ENCODE measurements around the gene PCSK4. TPM values are rescaled to one million over a fixed set of nuclear protein-coding genes. Genes with fewer than 3 reads are reported as not detected.

Gene PCSK4
- total and polyA plus RNA-seq, 2 of the 13 experiments (the other 11 are each of a cell fraction or from before 2014, with no cell fraction given), result 2.0 to 2.7 TPM

DNA sequence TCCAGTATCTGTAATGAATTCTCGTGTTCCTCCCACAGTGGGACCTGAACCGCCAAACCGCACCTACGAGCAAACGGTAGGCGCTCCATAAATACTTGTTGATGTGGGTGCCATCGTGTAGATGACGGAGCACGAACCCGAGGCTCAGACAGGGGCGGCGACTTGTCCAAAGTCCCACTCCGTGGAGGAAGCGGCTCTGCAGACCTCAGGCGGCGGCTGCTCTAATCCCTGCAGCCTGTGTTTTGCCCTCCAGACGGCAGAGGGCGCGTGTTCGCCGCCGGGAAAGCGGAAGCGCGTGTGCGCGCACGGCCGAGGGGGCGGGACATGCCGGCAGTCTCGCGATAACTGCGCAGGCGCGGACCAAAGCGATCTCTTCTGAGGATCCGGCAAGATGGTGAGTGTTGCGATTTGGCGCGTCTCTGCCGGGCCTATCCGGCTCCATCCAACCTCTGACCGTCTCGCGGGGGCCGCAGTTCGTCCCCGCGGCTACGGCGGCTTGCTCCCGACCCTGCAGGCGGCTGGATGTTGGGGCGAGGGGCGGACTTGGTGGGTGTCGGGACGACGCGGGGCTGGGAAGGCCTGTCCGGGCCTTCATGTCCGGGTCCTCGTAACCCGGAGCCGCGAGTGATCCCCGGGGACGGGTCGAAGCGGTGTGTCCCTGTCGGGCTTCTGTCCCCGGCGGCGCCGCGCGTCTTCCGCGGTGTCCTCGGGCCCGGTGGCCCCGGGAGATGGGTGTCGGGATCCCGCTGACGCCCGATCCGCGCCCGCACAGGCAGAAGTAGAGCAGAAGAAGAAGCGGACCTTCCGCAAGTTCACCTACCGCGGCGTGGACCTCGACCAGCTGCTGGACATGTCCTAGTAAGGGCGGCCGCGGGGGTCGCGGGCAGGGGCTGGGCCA lies 51.9 kb downstream of the PCSK4 start, which contains the start of gene RPS15 (continued):
- TF ChIP-seq FOXJ3 (CRISPR knock-in tag; IDR thresholded peaks at IDR 0.05; ENCODE audit: borderline replicate concordance) (peak; percentile 73; the same call in 1 of the 2 replicates), RBM22 (optimal IDR thresholded peaks at IDR 0.05; ENCODE audit: low read length) (peak; percentile 86), TEAD2 (CRISPR knock-in tag; IDR thresholded peaks at IDR 0.05) (peak; percentile 71; the same call in 1 of the 2 replicates), MAFF (IDR thresholded peaks at IDR 0.05; ENCODE audit: low read depth, low read length) (no peak), ZKSCAN5 (CRISPR knock-in tag; IDR thresholded peaks at IDR 0.05) (peak; percentile 78; the same call in 1 of the 2 replicates), SPEN (CRISPR knock-in tag; IDR thresholded peaks at IDR 0.05; ENCODE audit: low read depth) (peak; percentile 100), ZIK1 (CRISPR knock-in tag; IDR thresholded peaks at IDR 0.05; ENCODE audit: borderline replicate concordance, low read depth) (peak; percentile 90), HIVEP1 (CRISPR knock-in tag; IDR thresholded peaks at IDR 0.05) (peak; percentile 95), ZNF33B (CRISPR knock-in tag; IDR thresholded peaks at IDR 0.05) (no peak), HMGA1 (CRISPR knock-in tag; conservative IDR thresholded peaks at IDR 0.05) (no peak), KAT8 (CRISPR knock-in tag; IDR thresholded peaks at IDR 0.05) (peak; percentile 97), PCBP1 (IDR thresholded peaks at IDR 0.05; ENCODE audit: borderline replicate concordance, low read depth, low read length) (peak; percentile 43; the same call in 1 of the 2 replicates), KLF15 (CRISPR knock-in tag; IDR thresholded peaks at IDR 0.05; ENCODE audit: borderline replicate concordance) (peak; percentile 87; the same call in 1 of the 2 replicates)
- TF ChIP-seq, protein P1, sequence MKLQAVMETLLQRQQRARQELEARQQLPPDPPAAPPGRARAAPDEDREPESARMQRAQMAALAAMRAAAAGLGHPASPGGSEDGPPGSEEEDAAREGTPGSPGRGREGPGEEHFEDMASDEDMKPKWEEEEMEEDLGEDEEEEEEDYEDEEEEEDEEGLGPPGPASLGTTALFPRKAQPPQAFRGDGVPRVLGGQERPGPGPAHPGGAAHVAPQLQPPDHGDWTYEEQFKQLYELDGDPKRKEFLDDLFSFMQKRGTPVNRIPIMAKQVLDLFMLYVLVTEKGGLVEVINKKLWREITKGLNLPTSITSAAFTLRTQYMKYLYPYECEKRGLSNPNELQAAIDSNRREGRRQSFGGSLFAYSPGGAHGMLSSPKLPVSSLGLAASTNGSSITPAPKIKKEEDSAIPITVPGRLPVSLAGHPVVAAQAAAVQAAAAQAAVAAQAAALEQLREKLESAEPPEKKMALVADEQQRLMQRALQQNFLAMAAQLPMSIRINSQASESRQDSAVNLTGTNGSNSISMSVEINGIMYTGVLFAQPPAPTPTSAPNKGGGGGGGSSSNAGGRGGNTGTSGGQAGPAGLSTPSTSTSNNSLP (IDR thresholded peaks at IDR 0.05; ENCODE audit: low read depth, low read length), result peak; percentile 60; the same call in 1 of the 2 replicates
- TF ChIP-seq, protein P2, sequence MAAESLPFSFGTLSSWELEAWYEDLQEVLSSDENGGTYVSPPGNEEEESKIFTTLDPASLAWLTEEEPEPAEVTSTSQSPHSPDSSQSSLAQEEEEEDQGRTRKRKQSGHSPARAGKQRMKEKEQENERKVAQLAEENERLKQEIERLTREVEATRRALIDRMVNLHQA (CRISPR knock-in tag; IDR thresholded peaks at IDR 0.05), result no peak; the same call in 1 of the 2 replicates
- TF ChIP-seq, protein P3, sequence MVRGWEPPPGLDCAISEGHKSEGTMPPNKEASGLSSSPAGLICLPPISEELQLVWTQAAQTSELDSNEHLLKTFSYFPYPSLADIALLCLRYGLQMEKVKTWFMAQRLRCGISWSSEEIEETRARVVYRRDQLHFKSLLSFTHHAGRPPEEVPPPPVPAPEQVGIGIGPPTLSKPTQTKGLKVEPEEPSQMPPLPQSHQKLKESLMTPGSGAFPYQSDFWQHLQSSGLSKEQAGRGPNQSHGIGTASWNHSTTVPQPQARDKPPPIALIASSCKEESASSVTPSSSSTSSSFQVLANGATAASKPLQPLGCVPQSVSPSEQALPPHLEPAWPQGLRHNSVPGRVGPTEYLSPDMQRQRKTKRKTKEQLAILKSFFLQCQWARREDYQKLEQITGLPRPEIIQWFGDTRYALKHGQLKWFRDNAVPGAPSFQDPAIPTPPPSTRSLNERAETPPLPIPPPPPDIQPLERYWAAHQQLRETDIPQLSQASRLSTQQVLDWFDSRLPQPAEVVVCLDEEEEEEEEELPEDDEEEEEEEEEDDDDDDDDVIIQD (CRISPR knock-in tag; IDR thresholded peaks at IDR 0.05; ENCODE audit: low read depth), result no peak; the same call in 1 of the 2 replicates
- TF ChIP-seq, protein P4, sequence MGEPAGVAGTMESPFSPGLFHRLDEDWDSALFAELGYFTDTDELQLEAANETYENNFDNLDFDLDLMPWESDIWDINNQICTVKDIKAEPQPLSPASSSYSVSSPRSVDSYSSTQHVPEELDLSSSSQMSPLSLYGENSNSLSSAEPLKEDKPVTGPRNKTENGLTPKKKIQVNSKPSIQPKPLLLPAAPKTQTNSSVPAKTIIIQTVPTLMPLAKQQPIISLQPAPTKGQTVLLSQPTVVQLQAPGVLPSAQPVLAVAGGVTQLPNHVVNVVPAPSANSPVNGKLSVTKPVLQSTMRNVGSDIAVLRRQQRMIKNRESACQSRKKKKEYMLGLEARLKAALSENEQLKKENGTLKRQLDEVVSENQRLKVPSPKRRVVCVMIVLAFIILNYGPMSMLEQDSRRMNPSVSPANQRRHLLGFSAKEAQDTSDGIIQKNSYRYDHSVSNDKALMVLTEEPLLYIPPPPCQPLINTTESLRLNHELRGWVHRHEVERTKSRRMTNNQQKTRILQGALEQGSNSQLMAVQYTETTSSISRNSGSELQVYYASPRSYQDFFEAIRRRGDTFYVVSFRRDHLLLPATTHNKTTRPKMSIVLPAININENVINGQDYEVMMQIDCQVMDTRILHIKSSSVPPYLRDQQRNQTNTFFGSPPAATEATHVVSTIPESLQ (CRISPR knock-in tag; conservative IDR thresholded peaks at IDR 0.05), result no peak
- TF ChIP-seq, protein P5, sequence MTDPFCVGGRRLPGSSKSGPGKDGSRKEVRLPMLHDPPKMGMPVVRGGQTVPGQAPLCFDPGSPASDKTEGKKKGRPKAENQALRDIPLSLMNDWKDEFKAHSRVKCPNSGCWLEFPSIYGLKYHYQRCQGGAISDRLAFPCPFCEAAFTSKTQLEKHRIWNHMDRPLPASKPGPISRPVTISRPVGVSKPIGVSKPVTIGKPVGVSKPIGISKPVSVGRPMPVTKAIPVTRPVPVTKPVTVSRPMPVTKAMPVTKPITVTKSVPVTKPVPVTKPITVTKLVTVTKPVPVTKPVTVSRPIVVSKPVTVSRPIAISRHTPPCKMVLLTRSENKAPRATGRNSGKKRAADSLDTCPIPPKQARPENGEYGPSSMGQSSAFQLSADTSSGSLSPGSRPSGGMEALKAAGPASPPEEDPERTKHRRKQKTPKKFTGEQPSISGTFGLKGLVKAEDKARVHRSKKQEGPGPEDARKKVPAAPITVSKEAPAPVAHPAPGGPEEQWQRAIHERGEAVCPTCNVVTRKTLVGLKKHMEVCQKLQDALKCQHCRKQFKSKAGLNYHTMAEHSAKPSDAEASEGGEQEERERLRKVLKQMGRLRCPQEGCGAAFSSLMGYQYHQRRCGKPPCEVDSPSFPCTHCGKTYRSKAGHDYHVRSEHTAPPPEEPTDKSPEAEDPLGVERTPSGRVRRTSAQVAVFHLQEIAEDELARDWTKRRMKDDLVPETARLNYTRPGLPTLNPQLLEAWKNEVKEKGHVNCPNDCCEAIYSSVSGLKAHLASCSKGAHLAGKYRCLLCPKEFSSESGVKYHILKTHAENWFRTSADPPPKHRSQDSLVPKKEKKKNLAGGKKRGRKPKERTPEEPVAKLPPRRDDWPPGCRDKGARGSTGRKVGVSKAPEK (CRISPR knock-in tag; IDR thresholded peaks at IDR 0.05; ENCODE audit: borderline replicate concordance), result peak; percentile 93; the same call in 1 of the 2 replicates

Data from HepG2 (cell line).